Umbilical cord (tissue), 2 donors: ENCODE measurements around the gene TTC38. TPM values are rescaled to one million over a fixed set of nuclear protein-coding genes. Genes with fewer than 3 reads are reported as not detected.
"Not testable (repeated sequence)": the region's sequence is repeated elsewhere in the genome, so short reads cannot be mapped to it uniquely, and the experiment has no call there.

ENCODE experiments used
- DNase-seq: peaks from one replicate; pipeline ENCODE4 v3.0.0-alpha.2; 2015; ENCODE audit warnings: low spot score
- total RNA-seq: library from RNA; depleted of rRNA; stranded (reverse); fragments of >200 nt; gene quantifications from one replicate; pipeline ENCODE4 v1.2.3, GENCODE V29; 2014; ENCODE audit warnings: low replicate concordance; ENCODE audit not compliant: insufficient read depth

TTC38 gene
- total RNA-seq, 1 donor from 2014 or later: 20.7 TPM

- no peak for DNase-seq
These were observed 22.3 kb upstream of the TTC38 start for GRCh38 chr22:46245511-46245910.

GRCh38 chr22:46246178-46246577 is 21.6 kb upstream of the TTC38 start:
- DNase-seq: no peak

DNA sequence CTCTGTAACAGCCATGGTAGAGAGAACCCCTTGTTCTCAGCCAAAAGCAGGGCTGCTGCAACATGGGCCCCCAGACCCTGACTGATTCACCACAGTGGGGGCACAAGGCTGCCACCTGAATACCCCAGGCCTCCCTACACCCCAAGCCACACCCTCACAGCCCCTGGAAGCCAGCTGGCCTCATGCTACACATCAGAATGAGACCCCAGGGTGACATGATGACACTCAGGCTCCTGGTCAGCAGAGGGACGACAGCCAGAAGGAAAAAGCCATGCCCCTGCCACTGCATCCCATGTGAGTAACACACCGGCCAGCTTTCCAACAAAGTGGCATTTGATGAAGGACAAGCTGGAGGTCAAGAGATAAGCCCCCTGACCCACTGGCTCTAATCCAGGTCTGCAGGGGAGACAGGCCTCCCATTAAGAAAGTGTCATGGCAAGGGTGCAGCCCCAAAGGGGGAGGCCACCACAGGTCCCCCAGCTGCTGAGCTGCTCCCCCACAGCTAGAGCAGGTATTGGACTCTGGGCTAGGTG is 20.3 kb upstream of the TTC38 start:
- no peak for DNase-seq

DNA sequence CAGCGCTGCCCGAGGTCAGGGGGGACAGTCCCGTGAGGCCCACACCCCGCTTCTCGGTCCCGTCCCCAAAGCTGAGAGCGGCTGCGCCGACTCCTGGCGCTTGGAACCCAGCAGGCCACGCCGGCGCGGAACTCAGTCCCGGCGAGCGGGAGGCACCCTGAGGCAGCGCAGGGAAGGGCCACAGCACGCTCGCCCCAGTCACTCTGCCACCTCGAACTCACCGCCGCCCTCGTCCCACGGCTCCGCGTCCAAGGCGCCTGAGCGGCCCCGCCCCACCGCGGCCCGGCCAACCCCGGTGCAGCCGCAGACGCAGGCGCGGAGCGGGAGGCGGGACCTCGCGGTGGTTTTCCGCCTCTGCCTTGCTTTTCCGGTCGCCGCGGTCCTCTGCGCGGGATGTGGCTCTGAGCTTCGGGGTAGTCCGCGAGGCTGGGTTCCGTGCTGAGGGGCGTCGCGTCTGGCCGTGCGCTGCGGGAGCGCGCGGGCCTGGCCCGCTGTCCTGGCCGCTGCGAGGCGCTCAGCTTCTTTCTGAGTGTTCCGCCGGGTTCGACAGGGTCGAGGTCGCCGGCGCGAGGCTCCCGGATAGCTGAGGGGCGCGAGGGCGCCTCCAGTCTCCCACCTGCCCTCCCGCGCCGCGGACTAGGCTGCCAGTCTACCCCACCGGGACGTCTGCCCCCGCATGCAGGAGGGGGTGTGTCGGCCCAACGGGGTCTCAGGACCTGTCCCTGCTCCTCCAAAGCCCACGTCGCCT is 17.6 kb upstream of the TTC38 start, which contains the start of gene CDPF1:
Gene CDPF1, minus strand, starts transcription at position 259 of the 748 bp plus-strand sequence. CDS start 2,009 bp downstream, outside the sequence.
- peak; percentile 88 for DNase-seq

GRCh38 chr22:46250783-46251125 is 17.1 kb upstream of the TTC38 start:
- DNase-seq: no peak

- no peak for DNase-seq
These were observed 16.5 kb upstream of the TTC38 start for GRCh38 chr22:46251266-46251665.

- no peak for DNase-seq
These were observed 15.9 kb upstream of the TTC38 start for GRCh38 chr22:46251816-46252380.

GRCh38 chr22:46256358-46256958 is 11.3 kb upstream of the TTC38 start:
- DNase-seq: no peak

DNA sequence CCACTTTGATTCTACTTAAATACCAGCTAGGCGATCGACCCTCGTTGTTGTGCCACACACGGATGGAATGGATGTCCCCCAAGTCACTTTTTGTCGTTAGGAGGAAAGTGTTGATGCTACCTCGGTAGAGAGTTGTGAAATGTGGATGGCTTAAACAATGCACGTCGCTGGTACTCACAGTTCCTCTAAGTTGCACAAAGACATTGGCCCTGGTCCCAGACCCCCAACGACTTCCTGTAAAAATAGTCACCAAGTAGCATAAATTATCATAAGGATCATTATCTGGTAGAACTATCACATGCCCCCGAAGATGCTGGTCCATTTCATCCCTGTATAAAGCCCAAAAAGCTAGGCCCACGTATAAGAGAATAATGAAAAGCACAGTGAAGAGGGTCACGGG is 8.4 kb upstream of the TTC38 start:
- DNase-seq: no peak

DNA sequence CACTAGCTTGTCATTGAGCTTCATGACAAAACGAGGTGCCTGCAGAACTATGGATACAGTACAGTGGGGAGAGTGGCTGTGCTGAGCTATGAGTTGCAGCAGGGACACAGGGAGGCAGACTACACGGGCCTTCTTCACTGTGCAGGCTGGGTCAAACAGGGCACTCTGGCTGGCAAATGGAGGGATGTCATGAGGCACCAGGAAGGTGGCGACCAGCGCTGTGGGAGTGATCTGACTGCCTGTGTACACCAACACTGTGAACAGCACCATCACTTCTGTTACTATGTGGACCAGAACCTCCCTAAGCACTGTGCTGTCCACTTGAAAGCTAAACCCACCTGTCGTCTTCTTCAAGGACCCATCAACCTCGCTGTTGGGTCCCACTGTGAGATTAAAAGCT is 7.8 kb upstream of the TTC38 start:
- no peak for DNase-seq

- DNase-seq: no peak
These were observed 5.2 kb upstream of the TTC38 start for GRCh38 chr22:46262449-46263215.

GRCh38 chr22:46263216-46263590 is 4.6 kb upstream of the TTC38 start, which contains the start of gene PKDREJ:
Gene PKDREJ (minus strand): TSS chr22:46263343. CDS start chr22:46263322, 21 bp downstream.
- no peak for DNase-seq

- not testable (repeated sequence) for DNase-seq
These were observed 3.3 kb upstream of the TTC38 start for GRCh38 chr22:46264520-46264919.

- DNase-seq: not testable (repeated sequence)
These were observed 2.2 kb upstream of the TTC38 start for GRCh38 chr22:46265627-46266026.

DNA sequence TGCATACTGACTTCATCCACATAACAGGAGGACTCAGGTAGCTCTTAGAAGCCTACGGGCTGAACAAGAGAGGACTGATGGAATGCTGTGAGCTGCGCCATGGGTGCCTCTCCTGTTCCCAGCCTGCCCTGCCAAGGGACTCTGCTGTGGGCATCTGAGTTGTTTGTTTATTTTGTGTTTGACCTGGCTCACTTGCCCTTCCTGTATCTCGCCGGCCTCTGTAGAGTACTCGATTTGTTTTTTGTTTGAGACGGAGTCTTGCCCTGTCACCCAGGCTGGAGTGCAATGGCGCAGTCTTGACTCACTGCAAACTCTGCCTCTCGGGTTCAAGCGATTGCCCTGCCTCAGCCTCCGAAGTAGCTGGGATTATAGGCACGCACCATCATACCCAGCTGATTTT is 1.8 kb downstream of the TTC38 start:
- no peak for DNase-seq

GRCh38 chr22:46272196-46272595 is 4.4 kb downstream of the TTC38 start:
- no peak for DNase-seq

- DNase-seq: no peak
These were observed 5.1 kb downstream of the TTC38 start for GRCh38 chr22:46272762-46273431.

- DNase-seq: no peak
These were observed 5.8 kb downstream of the TTC38 start for GRCh38 chr22:46273432-46274148.

GRCh38 chr22:46274381-46274780 is 6.6 kb downstream of the TTC38 start:
- no peak for DNase-seq

DNA sequence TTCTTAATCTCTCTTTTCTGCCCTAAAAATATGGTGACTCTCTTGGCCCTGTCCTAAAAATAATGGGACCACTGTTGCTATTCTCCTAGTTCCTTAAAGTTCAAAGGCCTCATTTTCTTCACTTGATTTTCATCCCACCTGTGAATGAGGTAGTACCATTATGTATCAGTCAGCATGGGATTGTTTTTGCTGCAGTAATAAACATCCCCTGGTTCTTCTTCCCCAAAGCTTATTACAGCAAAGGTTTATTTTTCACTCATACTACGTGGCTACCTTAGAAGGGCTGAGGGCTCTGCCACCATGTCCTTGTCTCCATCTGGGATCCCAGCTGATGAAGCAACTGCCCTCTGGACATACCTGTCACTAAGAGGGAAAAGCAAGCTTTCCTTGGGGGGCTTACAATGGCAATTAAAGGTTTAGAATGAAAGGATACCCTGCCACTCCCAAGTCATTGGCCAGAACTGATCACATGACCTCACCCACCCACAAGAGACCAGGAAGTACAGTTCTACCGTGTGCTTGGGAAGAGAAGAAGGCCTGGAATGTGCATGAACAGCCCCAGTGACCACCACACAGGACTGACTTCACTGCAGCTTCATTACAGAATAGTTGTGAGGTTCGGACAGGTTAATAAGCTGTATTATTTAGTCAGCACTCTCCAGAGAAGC is 7.8 kb downstream of the TTC38 start:
- no peak for DNase-seq
